BE2C (cell line): Measurements from ENCODE around the gene CFAP97D2.
"Not testable (repeated sequence)": the region's sequence is repeated elsewhere in the genome, so short reads cannot be mapped to it uniquely, and the experiment has no call there.

Experiments used
- DNase-seq: peaks from one replicate; pipeline ENCODE4 v3.0.0-alpha.2; 2020
- H3K27me3 ChIP-seq: fragments of 250-450 bp; sonication (Bioruptor Pico); 2 replicates; pipeline ENCODE4 v1.5.1; 2020; ENCODE audit warnings: mild to moderate bottlenecking
- H3K36me3 ChIP-seq: fragments of 250-450 bp; sonication (Bioruptor Pico); 2 replicates; pipeline ENCODE4 v1.5.1; 2020; ENCODE audit warnings: mild to moderate bottlenecking
- H3K4me1 ChIP-seq: fragments of 250-450 bp; sonication (Bioruptor Pico); 2 replicates; pipeline ENCODE4 v1.5.1; 2020
- H3K4me3 ChIP-seq: 2 replicates; pipeline ENCODE4 v1.5.1; 2011; ENCODE audit warnings: low read depth, low read length
- H3K9me3 ChIP-seq: fragments of 250-450 bp; sonication (Bioruptor Pico); 2 replicates; pipeline ENCODE4 v1.5.1; 2020
- TF ChIP-seq, protein P1 (sequence below): IDR thresholded peaks from 2 replicates; pipeline ENCODE4 v1.5.1; 2012; ENCODE audit warnings: mild to moderate bottlenecking, low read depth, low read length

Gene CFAP97D2

GRCh38 chr13:114249077-114249476 is 70.0 kb downstream of the CFAP97D2 start:
- H3K27me3 ChIP-seq: no peaks in the 10 kb centered on the region
- H3K9me3 ChIP-seq: no peaks in the 10 kb centered on the region
- TF ChIP-seq, protein P1, sequence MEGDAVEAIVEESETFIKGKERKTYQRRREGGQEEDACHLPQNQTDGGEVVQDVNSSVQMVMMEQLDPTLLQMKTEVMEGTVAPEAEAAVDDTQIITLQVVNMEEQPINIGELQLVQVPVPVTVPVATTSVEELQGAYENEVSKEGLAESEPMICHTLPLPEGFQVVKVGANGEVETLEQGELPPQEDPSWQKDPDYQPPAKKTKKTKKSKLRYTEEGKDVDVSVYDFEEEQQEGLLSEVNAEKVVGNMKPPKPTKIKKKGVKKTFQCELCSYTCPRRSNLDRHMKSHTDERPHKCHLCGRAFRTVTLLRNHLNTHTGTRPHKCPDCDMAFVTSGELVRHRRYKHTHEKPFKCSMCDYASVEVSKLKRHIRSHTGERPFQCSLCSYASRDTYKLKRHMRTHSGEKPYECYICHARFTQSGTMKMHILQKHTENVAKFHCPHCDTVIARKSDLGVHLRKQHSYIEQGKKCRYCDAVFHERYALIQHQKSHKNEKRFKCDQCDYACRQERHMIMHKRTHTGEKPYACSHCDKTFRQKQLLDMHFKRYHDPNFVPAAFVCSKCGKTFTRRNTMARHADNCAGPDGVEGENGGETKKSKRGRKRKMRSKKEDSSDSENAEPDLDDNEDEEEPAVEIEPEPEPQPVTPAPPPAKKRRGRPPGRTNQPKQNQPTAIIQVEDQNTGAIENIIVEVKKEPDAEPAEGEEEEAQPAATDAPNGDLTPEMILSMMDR: no peak
- peaks cover 73% of the 10 kb centered on the region for H3K36me3 ChIP-seq
- no peaks in the 10 kb centered on the region for H3K4me1 ChIP-seq
- no peak overlapping the region for H3K4me3 ChIP-seq
- no peak for DNase-seq

DNA sequence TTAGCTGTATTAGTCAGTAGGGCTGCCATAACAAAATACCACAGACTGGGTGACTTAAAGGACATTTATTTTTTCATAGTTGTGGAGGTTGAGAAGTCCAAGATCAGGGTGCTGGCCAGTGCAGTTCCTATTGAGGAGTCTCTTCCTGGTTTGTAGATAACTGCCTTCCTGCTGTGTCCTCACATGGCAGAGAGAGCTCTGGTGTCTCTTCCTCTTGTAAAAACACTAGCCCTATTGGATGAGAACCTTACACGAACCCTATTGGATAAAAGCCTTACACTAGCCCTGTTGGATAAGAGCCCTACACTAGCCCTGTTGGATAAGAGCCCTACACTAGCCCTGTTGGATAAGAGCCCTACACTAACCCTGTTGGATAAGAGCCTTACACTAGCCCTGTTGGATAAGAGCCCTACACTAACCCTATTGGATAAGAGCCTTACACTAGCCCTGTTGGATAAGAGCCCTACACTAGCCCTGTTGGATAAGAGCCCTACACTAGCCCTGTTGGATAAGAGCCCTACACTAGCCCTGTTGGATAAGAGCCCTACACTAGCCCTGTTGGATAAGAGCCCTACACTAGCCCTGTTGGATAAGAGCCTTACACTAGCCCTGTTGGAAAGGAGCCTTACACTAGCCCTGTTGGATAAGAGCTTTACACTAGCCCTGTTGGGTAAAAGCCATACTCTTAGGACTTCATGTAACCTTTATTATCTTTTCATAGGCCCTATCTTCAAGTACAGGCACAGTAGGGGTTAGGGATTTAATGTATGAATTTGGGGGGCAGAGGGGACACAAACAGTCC is 72.8 kb downstream of the CFAP97D2 start:
- not testable (repeated sequence) for H3K9me3 ChIP-seq, DNase-seq
- peaks cover 56% of the 10 kb centered on the region for H3K36me3 ChIP-seq

DNA sequence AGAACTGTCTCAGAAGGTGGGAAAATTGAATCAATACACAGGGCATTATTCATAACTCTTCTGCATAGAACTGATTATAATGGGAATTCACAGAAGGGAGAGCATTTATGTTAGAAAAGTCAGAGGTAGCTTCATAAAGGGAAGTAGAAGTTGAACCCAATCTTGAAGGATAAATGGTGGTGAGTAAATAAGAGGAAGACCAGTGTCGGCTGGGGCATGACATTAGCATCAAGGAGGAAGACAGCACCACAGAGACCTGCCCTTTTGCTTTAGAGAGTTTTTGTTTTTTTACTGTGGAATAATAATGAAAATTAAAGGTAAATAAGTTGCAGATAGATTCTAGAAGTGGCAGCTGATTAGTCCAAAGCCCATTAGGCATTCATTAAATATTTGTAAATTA is 77.5 kb downstream of the CFAP97D2 start:
- H3K4me1 ChIP-seq: no peaks in the 10 kb centered on the region
- no peaks in the 10 kb centered on the region for H3K27me3 ChIP-seq
- H3K36me3 ChIP-seq: peaks cover 57% of the 10 kb centered on the region
- H3K4me3 ChIP-seq: no peak overlapping the region
- DNase-seq: no peak
- TF ChIP-seq, protein P1: no peak
- H3K9me3 ChIP-seq: no peaks in the 10 kb centered on the region

More for the DNA sequence above, 72.8 kb downstream of the CFAP97D2 start:
- H3K4me3 ChIP-seq, H3K4me1 ChIP-seq, H3K27me3 ChIP-seq: not testable (repeated sequence)

DNA sequence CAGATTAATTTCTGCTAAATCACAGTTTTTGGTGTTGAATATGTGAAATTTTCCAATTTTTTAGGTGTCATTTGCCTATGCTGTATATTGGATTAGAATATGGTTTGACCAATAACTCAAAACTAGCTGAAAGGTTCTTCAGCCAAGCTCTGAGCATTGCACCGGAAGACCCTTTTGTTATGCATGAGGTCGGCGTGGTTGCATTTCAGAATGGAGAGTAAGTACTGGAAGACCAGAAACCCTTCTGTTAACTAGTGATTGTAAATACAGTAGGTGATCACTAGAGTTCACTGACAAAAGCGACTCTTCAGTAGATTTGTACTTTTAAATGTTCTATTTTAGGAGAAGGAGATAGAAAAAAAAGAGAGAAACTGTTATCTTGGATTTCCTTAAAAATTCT is 78.0 kb downstream of the CFAP97D2 start:
- no peak for DNase-seq
- Histone ChIP-seq H3K4me3 (no peak overlapping the region), H3K4me1 (no peaks in the 10 kb centered on the region), H3K9me3 (no peaks in the 10 kb centered on the region), H3K27me3 (no peaks in the 10 kb centered on the region), H3K36me3 (peaks cover 61% of the 10 kb centered on the region)
- TF ChIP-seq, protein P1: no peak

- Histone ChIP-seq H3K4me3 (no peak overlapping the region), H3K9me3 (no peaks in the 10 kb centered on the region), H3K4me1 (no peaks in the 10 kb centered on the region), H3K36me3 (peaks cover 65% of the 10 kb centered on the region), H3K27me3 (no peaks in the 10 kb centered on the region)
- no peak for DNase-seq
- TF ChIP-seq, protein P1: no peak
Observed at GRCh38 chr13:114258589-114258988, 79.5 kb downstream of the CFAP97D2 start.

GRCh38 chr13:114259374-114259773 is 80.3 kb downstream of the CFAP97D2 start:
- Histone ChIP-seq H3K4me3 (no peak overlapping the region), H3K4me1 (no peaks in the 10 kb centered on the region), H3K27me3 (no peaks in the 10 kb centered on the region), H3K36me3 (peaks cover 72% of the 10 kb centered on the region), H3K9me3 (no peaks in the 10 kb centered on the region)
- no peak for DNase-seq
- TF ChIP-seq, protein P1: no peak
